WERI-Rb-1 (cell line): ENCODE data around the gene LRRC4C.

Source experiments
- DNase-seq: peaks from one replicate; pipeline ENCODE4 v3.0.0-alpha.2; 2020
- H3K27ac ChIP-seq: fragments of 250-450 bp; sonication (Bioruptor Pico); 2 replicates; pipeline ENCODE4 v1.5.1; 2020; ENCODE audit warnings: mild to moderate bottlenecking, moderate library complexity
- H3K27me3 ChIP-seq: fragments of 250-450 bp; sonication (Bioruptor Pico); 2 replicates; pipeline ENCODE4 v1.5.1; 2021; ENCODE audit warnings: mild to moderate bottlenecking, low read depth, moderate library complexity; ENCODE audit not compliant: insufficient read depth, severe bottlenecking
- H3K36me3 ChIP-seq: fragments of 250-450 bp; sonication (Bioruptor Pico); 2 replicates; pipeline ENCODE4 v1.5.1; 2020; ENCODE audit warnings: mild to moderate bottlenecking, moderate library complexity
- H3K4me3 ChIP-seq: 2 replicates; pipeline ENCODE4 v1.5.1; 2011; ENCODE audit warnings: low read depth, mild to moderate bottlenecking, control low read depth, low read length
- H3K9me3 ChIP-seq: fragments of 250-450 bp; sonication (Bioruptor Pico); 2 replicates; pipeline ENCODE4 v1.5.1; 2021; ENCODE audit warnings: mild to moderate bottlenecking, moderate library complexity; ENCODE audit not compliant: severe bottlenecking
- CTCF ChIP-seq: IDR thresholded peaks from 2 replicates; pipeline ENCODE4 v1.5.1; 2011; ENCODE audit warnings: low read depth, mild to moderate bottlenecking, control low read depth, inconsistent platforms, low read length

LRRC4C gene

GRCh38 chr11:40403321-40403720 is 1056.1 kb downstream of the LRRC4C start:
- Histone ChIP-seq H3K4me3 (no peak overlapping the region), H3K36me3 (no peaks in the 10 kb centered on the region), H3K27me3 (peaks cover 9% of the 10 kb centered on the region), H3K27ac (no peak overlapping the region), H3K9me3 (no peaks in the 10 kb centered on the region)
- no peak for TF ChIP-seq CTCF
- DNase-seq = no peak

DNA sequence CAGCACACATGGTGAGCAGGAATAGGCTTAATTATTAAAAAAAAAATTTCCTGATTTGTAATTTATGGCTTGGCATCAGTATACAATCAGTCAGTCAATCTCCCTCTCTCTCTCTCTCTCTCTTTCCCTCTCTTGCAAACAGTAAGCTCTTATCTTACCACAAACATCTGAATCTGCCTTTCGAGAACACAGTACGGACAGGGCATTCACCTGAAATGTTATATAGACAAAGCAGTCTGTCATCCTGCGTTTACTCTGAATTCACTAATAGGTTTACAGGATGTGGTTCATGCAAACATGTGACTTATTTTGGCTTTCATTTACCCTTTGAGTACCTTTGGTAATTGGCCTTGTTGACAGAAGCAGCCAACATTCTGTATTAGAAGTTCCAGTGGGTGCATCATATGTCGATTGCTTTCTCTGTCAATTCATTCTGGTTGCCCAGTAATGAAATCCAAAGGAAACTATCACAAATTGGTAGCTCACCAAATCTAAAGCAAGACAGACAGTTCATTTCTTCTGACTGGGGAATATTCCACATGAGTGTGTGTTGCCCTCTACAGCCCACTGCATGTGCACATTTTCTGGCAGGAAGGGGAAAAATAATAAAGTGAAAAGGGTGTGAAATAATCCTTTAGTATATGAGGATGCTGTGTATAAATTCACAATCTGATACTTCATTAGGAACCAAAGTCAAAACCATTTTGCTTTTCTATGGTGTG is 1058.2 kb downstream of the LRRC4C start:
- DNase-seq = no peak
- TF ChIP-seq CTCF = no peak
- Histone ChIP-seq H3K27ac (no peak overlapping the region), H3K4me3 (no peak overlapping the region), H3K27me3 (peaks cover 13% of the 10 kb centered on the region), H3K9me3 (no peaks in the 10 kb centered on the region), H3K36me3 (no peaks in the 10 kb centered on the region)

DNA sequence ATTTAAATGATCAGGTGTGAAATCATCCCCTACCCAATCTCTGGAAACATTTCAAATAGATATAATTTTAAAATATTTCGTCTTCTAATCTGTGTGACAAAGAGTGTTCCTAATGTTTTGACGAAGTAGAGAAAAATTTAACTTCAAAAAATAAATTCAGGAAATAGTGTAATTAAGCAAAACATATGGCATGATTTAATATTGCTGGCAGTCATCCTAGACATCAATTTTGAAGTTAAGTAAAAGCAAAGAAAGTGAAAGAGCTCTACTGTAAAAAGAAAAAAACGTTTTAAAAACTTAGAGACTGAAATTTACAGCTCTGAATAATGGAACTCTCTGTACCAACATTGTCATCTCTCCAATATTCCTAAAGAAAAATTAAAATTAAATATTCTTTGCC is 1062.3 kb downstream of the LRRC4C start:
- no peaks in the 10 kb centered on the region for H3K9me3 ChIP-seq
- no peak overlapping the region for H3K4me3 ChIP-seq
- no peak for TF ChIP-seq CTCF
- H3K27me3 ChIP-seq = peaks cover 20% of the 10 kb centered on the region
- H3K27ac ChIP-seq = no peak overlapping the region
- no peak for DNase-seq
- H3K36me3 ChIP-seq = no peaks in the 10 kb centered on the region

DNA sequence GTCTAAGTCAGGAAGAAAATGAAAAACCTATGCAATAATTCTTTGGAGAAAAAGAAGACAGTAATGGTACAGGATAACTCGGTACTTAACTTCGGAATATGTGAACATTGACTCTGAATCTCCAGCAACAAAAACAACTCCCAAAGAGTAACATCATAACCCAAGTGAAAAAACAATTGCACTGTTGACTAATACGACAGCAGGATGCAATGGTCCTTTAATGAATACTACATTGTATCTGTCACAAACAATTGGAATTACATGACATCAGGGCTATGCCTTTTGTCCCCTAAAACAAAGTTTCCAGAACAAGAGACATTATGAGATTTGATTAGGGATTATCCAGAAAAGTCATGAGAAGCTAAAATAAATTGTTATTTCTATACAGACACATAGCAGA is 1065.9 kb downstream of the LRRC4C start:
- no peak for TF ChIP-seq CTCF
- Histone ChIP-seq H3K9me3 (no peaks in the 10 kb centered on the region), H3K27me3 (peaks cover 35% of the 10 kb centered on the region), H3K4me3 (no peak overlapping the region), H3K27ac (no peak overlapping the region), H3K36me3 (no peaks in the 10 kb centered on the region)
- no peak for DNase-seq

- Histone ChIP-seq H3K27me3 (peaks cover 40% of the 10 kb centered on the region), H3K36me3 (no peaks in the 10 kb centered on the region), H3K4me3 (no peak overlapping the region), H3K9me3 (no peaks in the 10 kb centered on the region), H3K27ac (no peak overlapping the region)
- TF ChIP-seq CTCF = no peak
- DNase-seq = no peak
Observed at GRCh38 chr11:40391679-40392078, 1067.8 kb downstream of the LRRC4C start.

GRCh38 chr11:40388097-40388818 is 1071.2 kb downstream of the LRRC4C start:
- no peak for TF ChIP-seq CTCF
- no peak for DNase-seq
- peaks cover 42% of the 10 kb centered on the region for H3K27me3 ChIP-seq
- no peaks in the 10 kb centered on the region for H3K9me3 ChIP-seq
- no peak overlapping the region for H3K27ac ChIP-seq
- H3K4me3 ChIP-seq = no peak overlapping the region
- H3K36me3 ChIP-seq = no peaks in the 10 kb centered on the region
